Measurements from ENCODE around the gene GAGE12H. TPM values are rescaled to one million over a fixed set of nuclear protein-coding genes. Genes with fewer than 3 reads are reported as not detected.
"Not testable (repeated sequence)": the region's sequence is repeated elsewhere in the genome, so short reads cannot be mapped to it uniquely, and the experiment has no call there.

Gene GAGE12H, protein sequence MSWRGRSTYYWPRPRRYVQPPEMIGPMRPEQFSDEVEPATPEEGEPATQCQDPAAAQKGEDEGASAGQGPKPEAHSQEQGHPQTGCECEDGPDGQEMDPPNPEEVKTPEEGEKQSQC
- total RNA-seq (2021; ENCODE audit: unreplicated experiment) = not detected
- polyA plus RNA-seq (2012) = not detected in 2 replicates
- Bru-seq, nascent RNA = not detected
- BruChase-seq, experiment 1, labeled RNA remaining after a 6-hour chase = not detected
- BruChase-seq, experiment 2, labeled RNA remaining after a 2-hour chase = not detected
- long read RNA-seq = 0 reads

DNA sequence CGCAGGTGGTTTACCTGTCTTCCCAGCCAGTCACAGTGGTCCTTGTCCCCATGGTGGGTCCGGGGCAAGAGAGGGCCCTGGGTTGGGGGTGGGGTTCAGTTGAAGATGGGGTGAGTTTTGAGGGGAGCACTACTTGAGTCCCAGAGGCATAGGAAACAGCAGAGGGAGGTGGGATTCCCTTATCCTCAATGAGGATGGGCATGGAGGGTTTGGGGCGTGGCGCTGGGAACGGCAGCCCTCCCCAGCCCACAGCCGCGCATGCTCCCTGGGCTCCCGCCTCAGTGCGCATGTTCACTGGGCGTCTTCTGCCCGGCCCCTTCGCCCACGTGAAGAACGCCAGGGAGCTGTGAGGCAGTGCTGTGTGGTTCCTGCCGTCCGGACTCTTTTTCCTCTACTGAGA, at the start of gene GAGE12H:
Gene GAGE12H, plus strand, starts transcription at position 301 of the 400 bp plus-strand sequence. CDS start 1,155 bp downstream, outside the sequence.
- POLR2A ChIA-PET; H3K9me2 ChIP-seq (ENCODE audit: insufficient read depth); H4K20me1 ChIP-seq (ENCODE audit: insufficient read depth); H3K4me2 ChIP-seq (ENCODE audit: low read length); H3K79me2 ChIP-seq (ENCODE audit: insufficient read depth, low read length); H3K27me3 ChIP-seq (ENCODE audit: insufficient read depth, low read length); BruUV-seq (replicated peaks); H3K36me3 ChIP-seq (ENCODE audit: control insufficient read depth in 1 of 2, insufficient read depth in 2 of 2, low read length in 2 of 2); intact Hi-C loops (cut with micrococcal nuclease); RAD21 ChIA-PET (ENCODE audit: low non-redundant PET in 1 of 2, low total read pairs in 2 of 2, uncharacterized antibody in 2 of 2, unreplicated experiment in 2 of 2); ATAC-seq; H3K4me1 ChIP-seq (ENCODE audit: control insufficient read depth in 1 of 2, insufficient read depth in 2 of 2, low read length in 2 of 2); H3K27ac ChIP-seq (ENCODE audit: low read depth, low read length); CTCF ChIA-PET; H2AFZ ChIP-seq (ENCODE audit: low read depth, low read length, poor library complexity, severe bottlenecking); H3K9ac ChIP-seq (ENCODE audit: low read length); H3K4me3 ChIP-seq (replicated peaks in 1 of 2; ENCODE audit: low read depth in 1 of 2, low read length in 2 of 2); DNase-seq (ENCODE audit: low read depth, low spot score); H3K9me3 ChIP-seq (ENCODE audit: control insufficient read depth in 1 of 2, insufficient read depth in 1 of 2, low read depth in 1 of 2, low read length in 2 of 2): not testable (repeated sequence)

DNA sequence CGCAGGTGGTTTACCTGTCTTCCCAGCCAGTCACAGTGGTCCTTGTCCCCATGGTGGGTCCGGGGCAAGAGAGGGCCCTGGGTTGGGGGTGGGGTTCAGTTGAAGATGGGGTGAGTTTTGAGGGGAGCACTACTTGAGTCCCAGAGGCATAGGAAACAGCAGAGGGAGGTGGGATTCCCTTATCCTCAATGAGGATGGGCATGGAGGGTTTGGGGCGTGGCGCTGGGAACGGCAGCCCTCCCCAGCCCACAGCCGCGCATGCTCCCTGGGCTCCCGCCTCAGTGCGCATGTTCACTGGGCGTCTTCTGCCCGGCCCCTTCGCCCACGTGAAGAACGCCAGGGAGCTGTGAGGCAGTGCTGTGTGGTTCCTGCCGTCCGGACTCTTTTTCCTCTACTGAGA, 47.9 kb upstream of the GAGE12H start, which contains the start of gene GAGE12C:
Gene GAGE12C, plus strand, starts transcription at position 301 of the 400 bp plus-strand sequence. CDS start 1,155 bp downstream, outside the sequence.
- ATAC-seq; DNase-seq (ENCODE audit: low read depth, low spot score); H3K9ac ChIP-seq (ENCODE audit: low read length); H3K9me2 ChIP-seq (ENCODE audit: insufficient read depth); BruUV-seq (replicated peaks); H3K36me3 ChIP-seq (ENCODE audit: control insufficient read depth in 1 of 2, insufficient read depth in 2 of 2, low read length in 2 of 2); intact Hi-C loops (cut with micrococcal nuclease); H3K9me3 ChIP-seq (ENCODE audit: control insufficient read depth in 1 of 2, insufficient read depth in 1 of 2, low read depth in 1 of 2, low read length in 2 of 2); H3K4me1 ChIP-seq (ENCODE audit: control insufficient read depth in 1 of 2, insufficient read depth in 2 of 2, low read length in 2 of 2); H3K27me3 ChIP-seq (ENCODE audit: insufficient read depth, low read length); POLR2A ChIA-PET; H3K4me2 ChIP-seq (ENCODE audit: low read length); H3K79me2 ChIP-seq (ENCODE audit: insufficient read depth, low read length); CTCF ChIA-PET; H4K20me1 ChIP-seq (ENCODE audit: insufficient read depth); H2AFZ ChIP-seq (ENCODE audit: low read depth, low read length, poor library complexity, severe bottlenecking); H3K4me3 ChIP-seq (replicated peaks in 1 of 2; ENCODE audit: low read depth in 1 of 2, low read length in 2 of 2); H3K27ac ChIP-seq (ENCODE audit: low read depth, low read length); RAD21 ChIA-PET (ENCODE audit: low non-redundant PET in 1 of 2, low total read pairs in 2 of 2, uncharacterized antibody in 2 of 2, unreplicated experiment in 2 of 2): not testable (repeated sequence)

DNA sequence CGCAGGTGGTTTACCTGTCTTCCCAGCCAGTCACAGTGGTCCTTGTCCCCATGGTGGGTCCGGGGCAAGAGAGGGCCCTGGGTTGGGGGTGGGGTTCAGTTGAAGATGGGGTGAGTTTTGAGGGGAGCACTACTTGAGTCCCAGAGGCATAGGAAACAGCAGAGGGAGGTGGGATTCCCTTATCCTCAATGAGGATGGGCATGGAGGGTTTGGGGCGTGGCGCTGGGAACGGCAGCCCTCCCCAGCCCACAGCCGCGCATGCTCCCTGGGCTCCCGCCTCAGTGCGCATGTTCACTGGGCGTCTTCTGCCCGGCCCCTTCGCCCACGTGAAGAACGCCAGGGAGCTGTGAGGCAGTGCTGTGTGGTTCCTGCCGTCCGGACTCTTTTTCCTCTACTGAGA, 38.3 kb upstream of the GAGE12H start, which contains the start of gene GAGE12D:
Gene GAGE12D, plus strand, starts transcription at position 301 of the 400 bp plus-strand sequence. CDS start 1,155 bp downstream, outside the sequence.
- H3K4me3 ChIP-seq (replicated peaks in 1 of 2; ENCODE audit: low read depth in 1 of 2, low read length in 2 of 2); intact Hi-C loops (cut with micrococcal nuclease); H3K27me3 ChIP-seq (ENCODE audit: insufficient read depth, low read length); H3K4me1 ChIP-seq (ENCODE audit: control insufficient read depth in 1 of 2, insufficient read depth in 2 of 2, low read length in 2 of 2); DNase-seq (ENCODE audit: low read depth, low spot score); H3K4me2 ChIP-seq (ENCODE audit: low read length); H3K9me2 ChIP-seq (ENCODE audit: insufficient read depth); H2AFZ ChIP-seq (ENCODE audit: low read depth, low read length, poor library complexity, severe bottlenecking); H3K79me2 ChIP-seq (ENCODE audit: insufficient read depth, low read length); H3K36me3 ChIP-seq (ENCODE audit: control insufficient read depth in 1 of 2, insufficient read depth in 2 of 2, low read length in 2 of 2); H3K27ac ChIP-seq (ENCODE audit: low read depth, low read length); H3K9me3 ChIP-seq (ENCODE audit: control insufficient read depth in 1 of 2, insufficient read depth in 1 of 2, low read depth in 1 of 2, low read length in 2 of 2); POLR2A ChIA-PET; CTCF ChIA-PET; H4K20me1 ChIP-seq (ENCODE audit: insufficient read depth); RAD21 ChIA-PET (ENCODE audit: low non-redundant PET in 1 of 2, low total read pairs in 2 of 2, uncharacterized antibody in 2 of 2, unreplicated experiment in 2 of 2); ATAC-seq; BruUV-seq (replicated peaks); H3K9ac ChIP-seq (ENCODE audit: low read length): not testable (repeated sequence)

DNA sequence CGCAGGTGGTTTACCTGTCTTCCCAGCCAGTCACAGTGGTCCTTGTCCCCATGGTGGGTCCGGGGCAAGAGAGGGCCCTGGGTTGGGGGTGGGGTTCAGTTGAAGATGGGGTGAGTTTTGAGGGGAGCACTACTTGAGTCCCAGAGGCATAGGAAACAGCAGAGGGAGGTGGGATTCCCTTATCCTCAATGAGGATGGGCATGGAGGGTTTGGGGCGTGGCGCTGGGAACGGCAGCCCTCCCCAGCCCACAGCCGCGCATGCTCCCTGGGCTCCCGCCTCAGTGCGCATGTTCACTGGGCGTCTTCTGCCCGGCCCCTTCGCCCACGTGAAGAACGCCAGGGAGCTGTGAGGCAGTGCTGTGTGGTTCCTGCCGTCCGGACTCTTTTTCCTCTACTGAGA, 28.8 kb upstream of the GAGE12H start, which contains the start of gene GAGE12E:
Gene GAGE12E, plus strand, starts transcription at position 301 of the 400 bp plus-strand sequence. CDS start 1,155 bp downstream, outside the sequence.
- CTCF ChIA-PET; H3K27ac ChIP-seq (ENCODE audit: low read depth, low read length); intact Hi-C loops (cut with micrococcal nuclease); H3K9ac ChIP-seq (ENCODE audit: low read length); H3K4me2 ChIP-seq (ENCODE audit: low read length); H3K4me3 ChIP-seq (replicated peaks in 1 of 2; ENCODE audit: low read depth in 1 of 2, low read length in 2 of 2); H3K36me3 ChIP-seq (ENCODE audit: control insufficient read depth in 1 of 2, insufficient read depth in 2 of 2, low read length in 2 of 2); BruUV-seq (replicated peaks); H3K9me2 ChIP-seq (ENCODE audit: insufficient read depth); RAD21 ChIA-PET (ENCODE audit: low non-redundant PET in 1 of 2, low total read pairs in 2 of 2, uncharacterized antibody in 2 of 2, unreplicated experiment in 2 of 2); ATAC-seq; H3K79me2 ChIP-seq (ENCODE audit: insufficient read depth, low read length); H2AFZ ChIP-seq (ENCODE audit: low read depth, low read length, poor library complexity, severe bottlenecking); H3K9me3 ChIP-seq (ENCODE audit: control insufficient read depth in 1 of 2, insufficient read depth in 1 of 2, low read depth in 1 of 2, low read length in 2 of 2); H4K20me1 ChIP-seq (ENCODE audit: insufficient read depth); H3K4me1 ChIP-seq (ENCODE audit: control insufficient read depth in 1 of 2, insufficient read depth in 2 of 2, low read length in 2 of 2); POLR2A ChIA-PET; H3K27me3 ChIP-seq (ENCODE audit: insufficient read depth, low read length); DNase-seq (ENCODE audit: low read depth, low spot score): not testable (repeated sequence)

All from HCT116 (cell line).